KMS-11 (cell line): ENCODE measurements around the gene VPS26A.

Experiments
- H2AFZ ChIP-seq: fragments of 200-600 bp; sonication (generic); 2 replicates; pipeline ENCODE4 v1.6.1; 2016; ENCODE audit warnings: antibody characterized with exemption, mixed run types, low read depth
- H3K27ac ChIP-seq: fragments of 200-600 bp; sonication (generic); 2 replicates; pipeline ENCODE4 v1.6.1; 2016; ENCODE audit warnings: mild to moderate bottlenecking, mixed run types
- H3K27me3 ChIP-seq: fragments of 200-600 bp; sonication (generic); 2 replicates; pipeline ENCODE4 v1.6.1; 2017; ENCODE audit warnings: mild to moderate bottlenecking, low read depth, mixed run types, moderate library complexity; ENCODE audit not compliant: insufficient read depth
- H3K36me3 ChIP-seq: fragments of 200-600 bp; sonication (generic); 2 replicates; pipeline ENCODE4 v1.6.1; 2017; ENCODE audit warnings: mild to moderate bottlenecking, mixed run types; ENCODE audit not compliant: insufficient read depth
- H3K4me1 ChIP-seq: fragments of 200-600 bp; sonication (generic); 2 replicates; pipeline ENCODE4 v1.6.1; 2016; ENCODE audit warnings: mild to moderate bottlenecking, low read depth, mixed run types; ENCODE audit not compliant: poor library complexity, severe bottlenecking
- H3K4me2 ChIP-seq: fragments of 200-600 bp; sonication (generic); 2 replicates; pipeline ENCODE4 v1.7.0; 2016; ENCODE audit warnings: mild to moderate bottlenecking, mixed run types
- H3K4me3 ChIP-seq: fragments of 200-600 bp; sonication (generic); IDR thresholded peaks from 2 replicates; pipeline ENCODE4 v1.6.1; 2017; ENCODE audit warnings: low read depth, low read length, mixed read lengths; ENCODE audit not compliant: insufficient read depth
- H3K79me2 ChIP-seq: fragments of 200-600 bp; sonication (generic); 2 replicates; pipeline ENCODE4 v1.6.1; 2016; ENCODE audit warnings: low read depth, mixed run types; ENCODE audit not compliant: insufficient read depth
- H3K9ac ChIP-seq: fragments of 200-600 bp; sonication (generic); 2 replicates; pipeline ENCODE4 v1.6.1; 2016; ENCODE audit warnings: mild to moderate bottlenecking, mixed run types
- H4K20me1 ChIP-seq: fragments of 200-600 bp; sonication (generic); 2 replicates; pipeline ENCODE4 v1.6.1; 2016; ENCODE audit warnings: mild to moderate bottlenecking, mixed run types; ENCODE audit not compliant: insufficient read depth
- TF ChIP-seq, protein P1 (sequence below): fragments of 200-600 bp; sonication (generic); conservative IDR thresholded peaks from 2 replicates; pipeline ENCODE4 v1.6.1; 2017; ENCODE audit warnings: low read depth, mild to moderate bottlenecking, antibody characterized with exemption, low read length, moderate library complexity, mixed read lengths

Gene VPS26A

GRCh38 chr10:69213591-69214311 lies 89.8 kb downstream of the VPS26A start:
- TF ChIP-seq, protein P1, sequence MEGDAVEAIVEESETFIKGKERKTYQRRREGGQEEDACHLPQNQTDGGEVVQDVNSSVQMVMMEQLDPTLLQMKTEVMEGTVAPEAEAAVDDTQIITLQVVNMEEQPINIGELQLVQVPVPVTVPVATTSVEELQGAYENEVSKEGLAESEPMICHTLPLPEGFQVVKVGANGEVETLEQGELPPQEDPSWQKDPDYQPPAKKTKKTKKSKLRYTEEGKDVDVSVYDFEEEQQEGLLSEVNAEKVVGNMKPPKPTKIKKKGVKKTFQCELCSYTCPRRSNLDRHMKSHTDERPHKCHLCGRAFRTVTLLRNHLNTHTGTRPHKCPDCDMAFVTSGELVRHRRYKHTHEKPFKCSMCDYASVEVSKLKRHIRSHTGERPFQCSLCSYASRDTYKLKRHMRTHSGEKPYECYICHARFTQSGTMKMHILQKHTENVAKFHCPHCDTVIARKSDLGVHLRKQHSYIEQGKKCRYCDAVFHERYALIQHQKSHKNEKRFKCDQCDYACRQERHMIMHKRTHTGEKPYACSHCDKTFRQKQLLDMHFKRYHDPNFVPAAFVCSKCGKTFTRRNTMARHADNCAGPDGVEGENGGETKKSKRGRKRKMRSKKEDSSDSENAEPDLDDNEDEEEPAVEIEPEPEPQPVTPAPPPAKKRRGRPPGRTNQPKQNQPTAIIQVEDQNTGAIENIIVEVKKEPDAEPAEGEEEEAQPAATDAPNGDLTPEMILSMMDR: no peak

DNA sequence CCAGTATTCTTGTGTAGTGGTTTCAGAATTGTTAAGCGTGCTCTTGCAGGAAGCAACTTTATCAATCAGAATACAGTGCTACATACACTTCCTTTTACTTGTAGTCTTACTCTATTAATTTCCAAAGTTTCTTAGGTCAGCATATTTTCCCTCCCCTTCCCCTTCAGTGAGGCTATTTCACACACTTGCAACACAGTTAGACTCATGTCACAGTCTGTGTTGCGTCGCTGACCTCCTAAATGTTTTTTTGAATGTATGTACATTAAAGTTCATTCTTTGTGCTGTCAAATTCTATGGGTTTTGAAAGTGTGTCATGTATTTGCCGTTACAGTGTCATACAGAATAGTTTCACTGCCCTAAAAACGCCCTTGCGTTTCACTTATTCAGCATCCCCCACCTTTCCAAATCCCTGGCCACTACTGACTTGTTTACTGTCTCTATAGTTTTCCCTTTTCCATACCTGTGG lies 90.7 kb downstream of the VPS26A start:
- H3K4me2 ChIP-seq: peak overlapping the region; percentile 51
- no peak overlapping the region for H3K9ac ChIP-seq
- peak overlapping the region; percentile 73; the same call in 1 of the 2 replicates for H3K27ac ChIP-seq
- no peak overlapping the region for H2AFZ ChIP-seq
- no peak overlapping the region for H3K4me3 ChIP-seq
- H4K20me1 ChIP-seq: no peaks in the 10 kb centered on the region
- no peaks in the 10 kb centered on the region for H3K36me3 ChIP-seq
- TF ChIP-seq, protein P1: no peak
- H3K4me1 ChIP-seq: peaks cover 28% of the 10 kb centered on the region
- no peaks in the 10 kb centered on the region for H3K79me2 ChIP-seq
- H3K27me3 ChIP-seq: no peaks in the 10 kb centered on the region

More at GRCh38 chr10:69213591-69214311, 89.8 kb downstream of the VPS26A start:
- Histone ChIP-seq H3K4me2 (no peak overlapping the region), H3K27me3 (no peaks in the 10 kb centered on the region), H3K4me3 (no peak overlapping the region), H4K20me1 (no peaks in the 10 kb centered on the region), H3K4me1 (peaks cover 28% of the 10 kb centered on the region), H3K27ac (no peak overlapping the region), H3K36me3 (no peaks in the 10 kb centered on the region), H3K9ac (no peak overlapping the region), H3K79me2 (no peaks in the 10 kb centered on the region), H2AFZ (no peak overlapping the region)

DNA sequence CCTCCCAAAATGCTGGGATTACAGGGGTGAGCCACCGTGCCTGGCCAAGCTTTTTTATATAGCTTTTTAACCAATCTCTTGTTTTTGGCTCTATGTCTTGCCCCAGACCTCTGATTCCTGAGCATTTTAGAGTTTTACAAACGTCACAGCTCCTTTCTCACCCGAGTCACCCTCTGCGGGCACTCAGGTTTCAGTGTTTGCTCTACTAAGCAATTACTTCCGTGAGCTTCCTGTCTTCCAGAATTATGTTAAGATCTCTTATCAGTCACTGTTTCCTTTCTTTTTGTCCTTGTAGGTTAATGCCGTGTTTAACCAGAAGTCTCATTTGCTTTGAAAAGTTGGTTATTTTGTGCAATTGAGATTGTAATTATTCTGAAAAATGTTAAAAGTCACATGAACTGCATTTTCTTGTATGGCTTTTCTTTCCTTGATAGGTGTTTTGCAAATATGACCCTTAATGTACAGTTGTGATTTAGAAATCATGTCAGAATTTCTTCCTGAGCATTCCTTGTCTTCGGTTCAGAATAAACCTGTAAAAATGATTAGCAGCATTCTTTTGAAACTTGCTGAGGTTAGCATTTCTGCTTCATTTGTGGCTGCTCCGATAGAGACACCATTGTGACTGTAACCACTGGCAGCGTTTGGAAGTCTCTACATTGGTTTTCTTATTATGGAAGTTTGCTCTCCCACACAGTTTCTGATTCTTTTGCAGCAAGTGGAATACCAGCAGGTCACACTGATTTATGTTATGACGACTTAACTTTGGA lies 91.6 kb downstream of the VPS26A start:
- peak overlapping the region; percentile 15; the same call in 1 of the 2 replicates for H2AFZ ChIP-seq

GRCh38 chr10:69216577-69217118 lies 92.7 kb downstream of the VPS26A start:
- TF ChIP-seq, protein P1: no peak
- Histone ChIP-seq H4K20me1 (no peaks in the 10 kb centered on the region), H2AFZ (no peak overlapping the region), H3K9ac (no peak overlapping the region), H3K27me3 (no peaks in the 10 kb centered on the region), H3K4me2 (peak overlapping the region; percentile 51; the same call in 1 of the 2 replicates), H3K27ac (no peak overlapping the region), H3K4me1 (peaks cover 35% of the 10 kb centered on the region), H3K4me3 (no peak overlapping the region), H3K36me3 (no peaks in the 10 kb centered on the region), H3K79me2 (no peaks in the 10 kb centered on the region)

More for the DNA sequence above, 91.6 kb downstream of the VPS26A start:
- Histone ChIP-seq H3K4me2 (peak overlapping the region; percentile 51), H3K79me2 (no peaks in the 10 kb centered on the region), H3K27me3 (no peaks in the 10 kb centered on the region), H4K20me1 (no peaks in the 10 kb centered on the region), H3K27ac (peak overlapping the region; percentile 73), H3K4me1 (peaks cover 28% of the 10 kb centered on the region), H3K36me3 (no peaks in the 10 kb centered on the region), H3K9ac (peak overlapping the region; percentile 45; the same call in 1 of the 2 replicates), H3K4me3 (no peak overlapping the region)
- TF ChIP-seq, protein P1: no peak
